Measurements from ENCODE around the gene IRAK3. TPM values are rescaled to one million over a fixed set of nuclear protein-coding genes. Genes with fewer than 3 reads are reported as not detected.
"Not testable (repeated sequence)": the region's sequence is repeated elsewhere in the genome, so short reads cannot be mapped to it uniquely, and the experiment has no call there.

IRAK3 gene
- total RNA-seq, 1 experiment from 2014 or later, result 0.28 TPM

DNA sequence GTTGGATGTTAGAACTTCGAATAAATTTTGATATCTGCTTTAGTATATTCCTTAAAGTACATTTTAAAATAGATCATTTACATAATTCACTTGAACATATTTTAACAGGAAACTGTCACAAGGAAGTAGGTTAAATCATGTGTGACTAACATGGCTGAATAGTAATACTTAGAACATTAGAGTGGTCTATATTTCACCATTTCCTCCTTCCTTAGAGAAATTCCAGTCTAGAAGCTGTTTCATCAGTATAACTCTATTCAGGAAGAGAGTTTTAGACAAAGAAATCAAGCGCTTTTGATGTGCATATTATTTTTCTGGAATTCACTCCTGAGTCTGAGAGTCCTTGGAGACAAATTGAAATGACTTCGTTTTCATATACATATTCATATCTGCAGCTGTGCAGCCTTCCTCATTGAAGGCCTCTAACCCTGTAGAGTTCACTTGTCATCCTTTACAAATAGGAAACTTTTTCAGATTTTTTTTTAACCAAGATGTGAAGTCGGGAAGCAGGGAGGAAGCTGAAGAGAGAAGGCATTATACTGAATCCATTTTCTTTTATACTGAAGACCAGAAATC is 28.4 kb downstream of the IRAK3 start:
- H3K4me3 ChIP-seq (ENCODE audit: insufficient read depth, low read depth, low read length), result no peak overlapping the region
- no peaks in the 10 kb centered on the region for H3K27me3 ChIP-seq (ENCODE audit: control insufficient read depth, insufficient read depth, low read length)
- no peak for DNase-seq
- no peaks in the 10 kb centered on the region for H3K36me3 ChIP-seq (replicated peaks; ENCODE audit: control insufficient read depth, insufficient read depth, low read length)

DNA sequence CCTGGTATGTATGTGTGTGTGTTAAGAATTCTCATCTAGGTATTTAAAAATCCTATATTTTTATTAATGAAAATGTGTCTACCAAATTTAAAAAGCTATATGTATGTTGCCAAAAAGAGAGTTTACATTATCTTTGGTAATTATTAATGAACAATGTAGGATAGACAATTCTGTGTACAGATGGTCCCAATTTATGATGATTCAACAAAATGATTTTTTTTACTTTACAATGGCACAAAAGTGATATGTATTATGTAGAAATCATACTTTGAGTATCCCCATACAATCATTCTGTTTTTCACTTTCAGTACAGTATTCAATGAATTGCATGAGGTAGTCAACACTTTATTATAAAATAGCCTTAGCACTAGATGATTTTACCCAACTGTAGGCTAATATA is 39.4 kb downstream of the IRAK3 start:
- no peak for DNase-seq
- no peaks in the 10 kb centered on the region for H3K36me3 ChIP-seq (replicated peaks; ENCODE audit: control insufficient read depth, insufficient read depth, low read length)
- no peaks in the 10 kb centered on the region for H3K27me3 ChIP-seq (ENCODE audit: control insufficient read depth, insufficient read depth, low read length)
- H3K4me3 ChIP-seq (ENCODE audit: insufficient read depth, low read depth, low read length), result no peak overlapping the region

DNA sequence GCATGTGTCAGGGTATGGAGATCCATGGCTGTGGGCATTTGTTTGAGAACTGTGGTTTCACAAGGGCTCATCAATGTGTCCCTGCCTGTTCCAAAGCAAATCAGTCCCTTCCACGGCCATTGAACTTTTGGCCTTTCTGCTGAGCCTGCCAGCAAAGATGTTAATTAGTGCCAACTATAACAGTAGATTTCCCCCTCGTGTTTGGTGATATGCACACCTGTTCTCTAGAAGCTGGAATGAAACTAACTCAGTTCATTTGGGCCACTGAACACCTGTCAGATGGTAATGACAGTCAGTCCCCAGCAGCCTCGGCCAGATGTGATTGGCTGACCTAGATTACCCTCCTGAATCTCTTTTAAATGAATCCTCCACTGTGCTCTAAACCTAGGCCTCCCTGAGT is 43.2 kb downstream of the IRAK3 start:
- no peak for DNase-seq
- H3K27me3 ChIP-seq (ENCODE audit: control insufficient read depth, insufficient read depth, low read length), result peaks cover 3% of the 10 kb centered on the region; the same call in 1 of the 2 replicates
- H3K36me3 ChIP-seq (replicated peaks; ENCODE audit: control insufficient read depth, insufficient read depth, low read length), result no peaks in the 10 kb centered on the region
- H3K4me3 ChIP-seq (ENCODE audit: insufficient read depth, low read depth, low read length), result no peak overlapping the region

DNA sequence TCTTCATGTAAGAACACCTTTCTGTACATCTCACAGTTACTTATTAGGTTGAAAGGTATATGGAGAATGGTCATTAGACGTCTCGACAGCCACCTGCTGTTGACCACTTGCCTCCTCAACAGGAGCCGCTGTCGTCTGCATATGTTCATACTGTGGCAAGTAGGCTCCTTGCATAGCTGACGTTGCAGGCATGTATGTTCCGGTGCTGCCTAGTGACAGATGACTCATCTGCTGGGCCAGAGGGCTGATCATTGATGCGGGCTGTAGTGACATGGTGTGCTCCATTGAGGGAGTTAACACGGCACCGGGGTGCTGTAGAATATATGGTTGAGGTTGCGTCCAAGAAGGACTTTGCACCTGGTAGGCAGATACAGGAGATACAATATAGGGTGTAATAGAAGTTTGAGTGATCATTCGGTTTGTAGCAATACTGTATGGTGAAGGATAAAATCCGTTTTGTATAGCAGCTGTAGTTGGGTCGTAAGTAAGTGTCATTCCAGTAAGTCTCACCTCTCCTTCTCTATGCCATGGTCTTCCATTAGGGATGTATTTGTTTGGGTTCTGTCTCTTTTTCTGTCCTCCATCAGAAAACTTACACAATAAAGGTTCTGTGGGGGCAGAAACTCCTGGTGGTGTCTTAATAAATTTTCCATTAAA is 45.2 kb downstream of the IRAK3 start:
- H3K27me3 ChIP-seq (ENCODE audit: control insufficient read depth, insufficient read depth, low read length); H3K4me3 ChIP-seq (ENCODE audit: insufficient read depth, low read depth, low read length); DNase-seq; H3K36me3 ChIP-seq (replicated peaks; ENCODE audit: control insufficient read depth, insufficient read depth, low read length): not testable (repeated sequence)

DNA sequence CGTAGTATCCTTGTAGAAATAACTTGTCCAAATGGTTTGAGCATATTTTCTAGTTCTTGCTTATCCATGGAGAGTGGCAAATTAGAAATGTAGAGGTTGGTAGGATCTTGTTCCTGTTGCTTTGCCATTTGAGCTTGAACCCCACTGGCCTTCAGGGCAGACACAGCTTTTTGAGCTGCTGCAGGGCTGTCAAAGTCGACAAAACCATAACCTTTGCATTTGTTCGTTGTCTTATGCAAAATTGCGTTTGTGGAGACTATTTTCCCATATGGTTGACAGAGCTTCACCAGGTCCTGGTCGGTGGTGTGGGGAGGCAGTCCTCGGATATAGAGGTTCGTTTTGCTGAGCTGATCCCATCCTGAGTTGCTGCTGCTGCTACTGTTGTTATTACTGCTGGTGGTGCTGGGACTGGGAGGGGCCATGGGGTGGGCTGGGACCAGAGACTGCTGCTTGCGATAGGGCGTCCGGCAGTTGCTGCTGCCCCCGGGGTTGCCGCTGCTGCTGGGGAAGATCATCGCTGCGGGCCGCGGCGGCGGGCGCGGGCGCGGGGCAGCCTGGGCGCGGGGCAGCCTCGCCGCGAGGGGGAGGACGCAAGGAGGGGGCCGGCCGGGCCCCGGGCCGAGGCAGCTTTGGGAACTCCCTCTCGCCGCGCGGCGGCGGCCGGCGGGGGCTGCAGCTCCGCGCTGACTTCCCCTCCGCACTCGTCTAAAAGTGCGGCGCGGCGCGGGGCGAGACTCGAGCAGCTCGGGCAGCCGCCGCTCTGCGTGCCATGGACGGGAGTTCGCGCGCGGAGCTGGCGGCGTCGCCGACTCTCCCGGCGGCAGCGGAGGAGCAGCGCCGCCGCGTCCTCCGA is 46.0 kb downstream of the IRAK3 start:
- H3K36me3 ChIP-seq (replicated peaks; ENCODE audit: control insufficient read depth, insufficient read depth, low read length); H3K27me3 ChIP-seq (ENCODE audit: control insufficient read depth, insufficient read depth, low read length): not testable (repeated sequence)
- H3K4me3 ChIP-seq (ENCODE audit: insufficient read depth, low read depth, low read length), result peak overlapping the region; percentile 44
- DNase-seq, result peak; percentile 93

DNA sequence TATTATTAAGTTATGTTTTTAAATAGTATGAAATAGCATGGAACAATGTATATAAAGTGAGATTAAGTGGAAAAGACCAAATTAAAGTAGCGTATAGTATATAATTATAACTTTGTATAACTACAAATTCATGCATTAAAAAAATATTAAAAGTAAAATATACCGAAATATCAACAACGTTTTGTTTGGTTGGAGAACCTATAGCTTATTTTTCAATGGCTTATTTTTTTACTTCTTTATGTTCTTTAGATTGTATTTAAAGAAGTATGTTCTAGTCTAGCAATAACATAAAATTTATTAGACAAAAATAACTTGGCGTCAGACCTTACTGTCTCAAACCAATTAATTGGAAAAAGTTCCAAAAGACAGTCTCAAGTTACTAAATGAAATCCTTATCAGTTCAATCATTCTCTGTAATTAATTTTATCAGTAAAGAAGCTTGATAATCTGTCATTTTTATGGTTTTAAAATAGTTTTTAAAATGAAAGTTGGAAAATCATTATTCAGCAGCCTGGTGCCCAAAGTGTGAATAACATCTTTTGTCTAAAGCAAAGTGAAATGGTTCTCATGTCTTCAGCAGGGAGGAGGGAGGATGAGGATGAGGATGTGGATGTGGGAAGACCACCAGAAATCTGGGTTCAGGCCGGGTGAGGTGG is 46.7 kb downstream of the IRAK3 start:
- Histone ChIP-seq H3K36me3 (replicated peaks; ENCODE audit: control insufficient read depth, insufficient read depth, low read length) (no peaks in the 10 kb centered on the region), H3K4me3 (ENCODE audit: insufficient read depth, low read depth, low read length) (peak overlapping the region; percentile 44), H3K27me3 (ENCODE audit: control insufficient read depth, insufficient read depth, low read length) (peaks cover 3% of the 10 kb centered on the region; the same call in 1 of the 2 replicates)
- DNase-seq, result peak; percentile 39

DNA sequence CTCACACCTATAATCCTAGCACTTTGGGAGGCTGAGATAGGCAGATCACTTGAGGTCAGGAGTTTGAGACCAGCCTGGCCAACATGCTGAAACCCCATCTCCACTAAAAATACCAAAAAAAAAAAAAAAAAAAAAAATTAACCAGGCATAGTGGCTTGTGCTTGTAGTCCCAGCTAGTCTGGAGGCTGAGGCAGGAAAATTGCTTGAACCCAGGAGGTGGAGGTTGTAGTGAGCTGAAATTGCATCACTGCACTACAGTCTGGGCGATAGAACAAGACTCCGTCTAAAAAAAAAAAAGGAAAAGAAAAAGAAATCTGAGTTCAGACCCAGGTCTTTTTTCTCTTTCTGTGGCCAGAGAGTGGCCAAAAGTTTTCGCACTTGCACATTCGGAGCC is 47.3 kb downstream of the IRAK3 start:
- H3K36me3 ChIP-seq (replicated peaks; ENCODE audit: control insufficient read depth, insufficient read depth, low read length); DNase-seq; H3K4me3 ChIP-seq (ENCODE audit: insufficient read depth, low read depth, low read length); H3K27me3 ChIP-seq (ENCODE audit: control insufficient read depth, insufficient read depth, low read length): not testable (repeated sequence)

DNA sequence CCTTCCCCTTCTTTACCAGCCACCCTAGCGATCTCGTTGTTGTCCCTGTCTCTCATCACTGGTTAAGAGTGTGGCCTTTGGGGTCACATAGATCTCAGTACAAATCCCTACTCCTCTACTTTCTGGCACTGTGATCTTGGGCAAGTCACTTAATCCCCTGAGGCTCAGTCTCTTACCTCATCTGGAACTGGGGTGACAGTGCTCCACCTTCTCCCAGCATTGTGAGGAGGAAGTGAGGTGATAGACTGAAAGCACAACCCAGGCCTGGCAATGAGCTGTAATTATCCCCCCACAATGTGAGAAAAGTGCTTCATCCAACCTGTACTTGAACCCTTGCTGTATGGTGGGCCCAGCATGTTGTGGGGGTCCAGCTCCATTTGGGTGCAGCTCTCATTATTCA is 48.0 kb downstream of the IRAK3 start:
- H3K27me3 ChIP-seq (ENCODE audit: control insufficient read depth, insufficient read depth, low read length), result peaks cover 3% of the 10 kb centered on the region; the same call in 1 of the 2 replicates
- no peak overlapping the region for H3K4me3 ChIP-seq (ENCODE audit: insufficient read depth, low read depth, low read length)
- DNase-seq, result no peak
- no peaks in the 10 kb centered on the region for H3K36me3 ChIP-seq (replicated peaks; ENCODE audit: control insufficient read depth, insufficient read depth, low read length)

DNA sequence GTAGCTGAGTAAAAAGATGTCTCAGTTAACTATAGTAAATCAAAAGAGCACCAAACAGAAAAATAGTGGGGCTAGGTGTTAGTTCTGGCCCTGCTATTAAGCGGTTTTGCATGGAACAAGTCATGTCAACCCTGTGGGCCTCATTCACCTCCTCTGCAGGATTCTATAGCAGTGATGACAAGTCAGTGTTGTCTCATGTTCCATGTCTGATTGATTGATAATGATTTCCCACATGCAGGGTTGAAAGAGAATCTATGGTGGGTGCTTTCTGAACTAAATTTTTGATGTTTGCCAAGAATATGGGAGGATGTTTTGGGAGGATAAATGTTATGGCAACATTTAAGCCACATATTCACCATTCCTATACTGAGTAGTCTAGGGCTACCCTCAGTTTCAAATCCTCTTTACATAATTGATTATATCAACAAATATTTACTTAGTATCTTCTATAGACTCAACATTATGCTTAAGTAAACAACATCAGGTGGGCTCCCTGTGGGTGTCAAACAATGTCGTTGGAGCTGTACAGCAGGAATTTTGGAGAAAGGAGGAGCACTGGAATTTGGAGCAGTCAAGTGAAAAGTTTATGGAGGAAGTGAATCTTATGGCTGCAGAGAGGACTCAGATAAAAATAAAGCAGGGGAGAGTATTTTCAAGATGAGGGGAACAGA is 48.6 kb downstream of the IRAK3 start:
- no peak for DNase-seq
- no peaks in the 10 kb centered on the region for H3K36me3 ChIP-seq (replicated peaks; ENCODE audit: control insufficient read depth, insufficient read depth, low read length)
- H3K27me3 ChIP-seq (ENCODE audit: control insufficient read depth, insufficient read depth, low read length), result peaks cover 3% of the 10 kb centered on the region; the same call in 1 of the 2 replicates
- H3K4me3 ChIP-seq (ENCODE audit: insufficient read depth, low read depth, low read length), result no peak overlapping the region

DNA sequence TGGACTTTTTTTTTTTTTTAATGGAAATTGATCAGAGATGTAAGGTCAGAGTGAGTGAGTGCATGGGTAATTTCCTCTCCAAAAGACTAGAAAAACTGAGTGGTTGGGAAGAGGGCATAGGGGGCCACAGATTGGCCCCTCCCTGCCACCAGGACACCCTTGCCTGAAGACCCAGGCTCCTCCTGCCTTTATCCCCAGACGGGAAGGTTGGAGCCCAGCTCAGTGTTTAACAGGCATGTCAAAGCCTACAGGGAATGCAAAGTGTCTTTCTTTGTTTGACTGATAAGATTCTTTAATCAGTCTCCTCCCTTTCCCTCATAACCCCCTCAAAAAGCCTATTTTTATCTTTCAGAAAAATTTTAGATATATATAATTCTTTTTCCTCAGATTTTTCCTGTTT is 50.3 kb downstream of the IRAK3 start:
- H3K27me3 ChIP-seq (ENCODE audit: control insufficient read depth, insufficient read depth, low read length), result peaks cover 3% of the 10 kb centered on the region; the same call in 1 of the 2 replicates
- H3K36me3 ChIP-seq (replicated peaks; ENCODE audit: control insufficient read depth, insufficient read depth, low read length), result no peaks in the 10 kb centered on the region
- H3K4me3 ChIP-seq (ENCODE audit: insufficient read depth, low read depth, low read length), result no peak overlapping the region
- peak; percentile 31 for DNase-seq

DNA sequence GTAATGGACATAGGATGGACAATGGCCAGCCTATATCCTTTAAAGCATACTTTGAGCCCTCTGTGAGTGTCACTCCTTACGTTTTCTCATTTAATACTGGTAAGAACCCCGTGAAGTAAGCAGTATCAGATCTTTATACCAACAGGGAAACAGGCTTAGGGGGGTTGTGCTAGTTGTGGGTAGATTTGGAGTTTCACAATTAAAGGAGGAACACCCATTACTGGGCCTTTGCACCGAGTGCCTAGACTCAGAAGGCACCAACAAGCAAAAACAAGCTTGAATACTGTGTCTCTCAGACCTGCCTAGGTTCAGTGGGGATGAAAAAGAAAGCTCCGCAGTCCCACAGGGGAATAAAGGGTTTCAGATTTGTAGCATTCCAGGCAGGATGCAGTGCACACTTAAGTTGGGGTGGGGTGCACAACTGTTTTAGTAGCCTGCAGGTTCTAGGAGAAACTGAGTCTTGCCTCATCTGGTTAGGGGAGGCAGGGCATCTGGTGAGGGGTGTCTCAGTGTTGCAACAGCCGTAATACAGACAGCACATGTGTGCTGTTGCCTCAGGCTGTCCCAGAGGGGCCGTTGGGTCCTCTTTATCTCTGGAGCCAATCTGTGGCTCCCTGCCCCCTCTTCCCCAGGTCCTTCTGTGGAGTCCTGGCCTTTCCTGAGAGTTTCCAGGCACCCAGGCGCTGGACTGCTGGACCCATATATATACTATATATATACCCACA is 51.2 kb downstream of the IRAK3 start:
- Histone ChIP-seq H3K27me3 (ENCODE audit: control insufficient read depth, insufficient read depth, low read length) (peaks cover 3% of the 10 kb centered on the region; the same call in 1 of the 2 replicates), H3K36me3 (replicated peaks; ENCODE audit: control insufficient read depth, insufficient read depth, low read length) (no peaks in the 10 kb centered on the region), H3K4me3 (ENCODE audit: insufficient read depth, low read depth, low read length) (no peak overlapping the region)
- no peak for DNase-seq

DNA sequence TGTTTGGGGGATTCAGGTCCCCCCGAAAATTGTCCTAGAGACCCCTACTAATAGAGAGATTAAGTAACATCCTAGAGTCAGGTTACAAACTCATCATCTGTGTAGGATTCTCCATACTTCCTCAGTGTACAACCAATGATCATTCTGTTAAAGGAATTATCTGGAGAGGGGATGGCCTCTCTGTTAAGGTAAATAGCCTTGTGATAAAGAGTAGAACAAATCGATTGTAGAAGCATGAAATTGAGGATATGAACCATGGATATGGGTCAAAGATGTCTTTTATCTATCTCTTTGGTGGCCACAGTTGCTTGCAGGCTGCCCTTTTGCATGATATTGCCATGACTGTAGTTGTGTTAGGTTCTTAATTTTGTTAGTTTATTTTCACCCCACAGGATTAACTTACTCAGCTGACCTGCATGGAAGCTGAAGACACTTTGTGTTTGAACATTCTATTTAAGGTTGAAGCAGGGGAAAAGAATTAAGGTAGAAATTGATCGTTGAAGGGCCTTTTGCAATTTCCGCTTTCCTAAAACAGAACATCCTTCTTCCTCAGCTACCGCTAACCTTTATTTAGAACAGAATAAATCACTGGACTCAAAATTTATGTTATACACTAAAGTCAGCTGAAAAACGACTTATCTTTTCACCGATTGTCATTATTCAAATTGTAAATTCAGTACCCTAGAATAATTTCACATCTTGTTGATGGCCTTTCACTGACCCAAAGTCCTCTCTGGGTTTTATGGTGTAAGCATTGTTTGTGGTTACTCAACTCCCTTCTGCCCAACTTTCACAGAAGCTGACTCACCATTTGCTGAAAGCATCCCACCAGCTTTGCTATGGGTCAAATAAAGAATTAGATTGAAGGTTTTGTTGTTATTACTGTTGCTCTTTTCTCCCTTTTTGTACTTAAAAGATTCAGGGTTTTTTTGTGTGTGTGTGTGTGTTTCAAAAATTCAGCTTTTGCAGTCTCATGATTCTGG is 52.3 kb downstream of the IRAK3 start:
- H3K36me3 ChIP-seq (replicated peaks; ENCODE audit: control insufficient read depth, insufficient read depth, low read length), result no peaks in the 10 kb centered on the region
- no peak overlapping the region for H3K4me3 ChIP-seq (ENCODE audit: insufficient read depth, low read depth, low read length)
- H3K27me3 ChIP-seq (ENCODE audit: control insufficient read depth, insufficient read depth, low read length), result peaks cover 1% of the 10 kb centered on the region; the same call in 1 of the 2 replicates
- no peak for DNase-seq

DNA sequence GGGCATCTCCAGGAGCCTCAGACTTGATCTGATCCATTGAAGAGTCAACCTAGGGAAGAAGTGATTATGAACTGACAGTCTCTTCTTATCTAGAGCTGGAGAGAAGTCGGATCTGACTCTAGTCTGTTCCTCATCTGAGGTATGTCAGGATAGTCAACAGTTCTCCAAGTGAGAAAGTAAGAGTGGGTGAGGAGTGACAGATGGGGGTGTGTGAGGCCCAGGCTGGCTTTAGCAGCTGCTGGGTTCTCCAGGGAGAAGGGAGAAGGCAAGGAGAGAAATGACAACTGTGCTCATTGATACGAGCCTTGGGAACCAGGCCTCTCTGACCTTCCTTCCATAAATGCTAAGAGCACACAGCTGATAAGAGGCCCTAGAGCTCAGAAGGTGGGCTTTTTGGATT is 53.3 kb downstream of the IRAK3 start:
- Histone ChIP-seq H3K36me3 (replicated peaks; ENCODE audit: control insufficient read depth, insufficient read depth, low read length) (no peaks in the 10 kb centered on the region), H3K27me3 (ENCODE audit: control insufficient read depth, insufficient read depth, low read length) (no peaks in the 10 kb centered on the region), H3K4me3 (ENCODE audit: insufficient read depth, low read depth, low read length) (no peak overlapping the region)
- no peak for DNase-seq

Data from H7 (cell line).